Activated naive CD4-positive, alpha-beta T cell treated with anti-CD3 and anti-CD28 coated beads, Interleukin-2, amount 50 U/mL, for 24 hours (primary cell): Measurements from ENCODE around the gene HACD3.
"Not testable (repeated sequence)": the region's sequence is repeated elsewhere in the genome, so short reads cannot be mapped to it uniquely, and the experiment has no call there.

Experiments
- H3K27ac Mint-ChIP-seq: one replicate; pipeline ENCODE4 v1.8.0; 2021; ENCODE audit warnings: mild to moderate bottlenecking, mixed read lengths
- H3K27me3 Mint-ChIP-seq: one replicate; pipeline ENCODE4 v1.8.0; 2021; ENCODE audit warnings: mixed read lengths
- H3K36me3 Mint-ChIP-seq: one replicate; pipeline ENCODE4 v1.8.0; 2021; ENCODE audit warnings: mixed read lengths
- H3K4me1 Mint-ChIP-seq: one replicate; pipeline ENCODE4 v1.8.0; 2021; ENCODE audit warnings: mixed read lengths
- H3K4me3 Mint-ChIP-seq: one replicate; pipeline ENCODE4 v1.8.0; 2021; ENCODE audit warnings: mild to moderate bottlenecking, mixed read lengths
- H3K9me3 Mint-ChIP-seq: one replicate; pipeline ENCODE4 v1.8.0; 2021; ENCODE audit warnings: mixed read lengths

Gene HACD3

GRCh38 chr15:65610871-65611718, 80.8 kb downstream of the HACD3 start, which contains the start of gene INTS14:
Gene INTS14, minus strand, starts transcription at chr15:65611131. Its CDS starts 3,751 bp downstream, at chr15:65607380.
- Mint-ChIP-seq H3K4me1 (peaks cover 44% of the 10 kb centered on the region), H3K9me3 (no peaks in the 10 kb centered on the region), H3K4me3 (peak within 1 kb of the TSS; percentile 98), H3K36me3 (no peaks in the 10 kb centered on the region), H3K27me3 (no peaks in the 10 kb centered on the region), H3K27ac (peak within 1 kb of the TSS; percentile 100)

DNA sequence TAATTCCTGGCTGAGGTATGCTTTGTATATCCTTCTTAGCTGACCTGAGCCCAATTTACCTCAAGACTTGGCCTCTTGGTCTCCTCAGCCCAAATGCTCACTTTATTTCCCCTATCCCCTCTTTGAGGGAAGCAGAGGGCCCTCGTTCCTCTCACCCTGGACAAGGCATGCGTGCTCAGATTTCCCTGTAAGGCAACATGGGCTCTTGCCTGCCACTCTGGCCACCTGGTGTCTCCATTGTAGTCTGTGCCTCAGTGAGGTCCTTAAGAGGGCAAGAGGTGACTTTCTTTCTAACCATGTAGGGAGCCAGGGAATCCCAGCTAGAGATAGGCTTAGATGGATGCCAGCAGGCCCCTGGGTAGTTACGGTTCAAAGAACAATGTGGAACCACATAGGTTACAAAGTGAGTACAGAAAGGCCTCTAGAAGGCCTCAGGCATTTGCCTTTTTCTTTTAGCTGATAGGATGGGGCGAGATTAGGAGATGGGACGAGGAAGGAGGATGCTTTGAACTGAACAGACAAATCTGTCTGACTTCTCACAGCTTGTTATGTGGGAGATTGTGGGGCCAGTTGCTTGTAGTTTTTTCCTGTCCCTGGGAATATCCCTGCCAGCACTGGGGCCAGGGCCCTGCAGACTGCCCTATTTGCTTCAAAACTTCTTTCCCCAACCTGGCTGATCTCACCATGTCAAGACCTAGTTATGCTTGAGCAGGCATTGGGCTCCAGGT, 81.8 kb downstream of the HACD3 start:
- Mint-ChIP-seq H3K4me1 (peaks cover 43% of the 10 kb centered on the region), H3K36me3 (no peaks in the 10 kb centered on the region), H3K9me3 (no peaks in the 10 kb centered on the region), H3K4me3 (peak overlapping the region; percentile 98), H3K27me3 (no peaks in the 10 kb centered on the region), H3K27ac (peak overlapping the region; percentile 100)

- peaks cover 39% of the 10 kb centered on the region for H3K4me1 Mint-ChIP-seq
- H3K9me3 Mint-ChIP-seq, result no peaks in the 10 kb centered on the region
- H3K27ac Mint-ChIP-seq, result no peak overlapping the region
- no peak overlapping the region for H3K4me3 Mint-ChIP-seq
- H3K36me3 Mint-ChIP-seq, result no peaks in the 10 kb centered on the region
- no peaks in the 10 kb centered on the region for H3K27me3 Mint-ChIP-seq
Observed at GRCh38 chr15:65612616-65612946, 82.3 kb downstream of the HACD3 start.

DNA sequence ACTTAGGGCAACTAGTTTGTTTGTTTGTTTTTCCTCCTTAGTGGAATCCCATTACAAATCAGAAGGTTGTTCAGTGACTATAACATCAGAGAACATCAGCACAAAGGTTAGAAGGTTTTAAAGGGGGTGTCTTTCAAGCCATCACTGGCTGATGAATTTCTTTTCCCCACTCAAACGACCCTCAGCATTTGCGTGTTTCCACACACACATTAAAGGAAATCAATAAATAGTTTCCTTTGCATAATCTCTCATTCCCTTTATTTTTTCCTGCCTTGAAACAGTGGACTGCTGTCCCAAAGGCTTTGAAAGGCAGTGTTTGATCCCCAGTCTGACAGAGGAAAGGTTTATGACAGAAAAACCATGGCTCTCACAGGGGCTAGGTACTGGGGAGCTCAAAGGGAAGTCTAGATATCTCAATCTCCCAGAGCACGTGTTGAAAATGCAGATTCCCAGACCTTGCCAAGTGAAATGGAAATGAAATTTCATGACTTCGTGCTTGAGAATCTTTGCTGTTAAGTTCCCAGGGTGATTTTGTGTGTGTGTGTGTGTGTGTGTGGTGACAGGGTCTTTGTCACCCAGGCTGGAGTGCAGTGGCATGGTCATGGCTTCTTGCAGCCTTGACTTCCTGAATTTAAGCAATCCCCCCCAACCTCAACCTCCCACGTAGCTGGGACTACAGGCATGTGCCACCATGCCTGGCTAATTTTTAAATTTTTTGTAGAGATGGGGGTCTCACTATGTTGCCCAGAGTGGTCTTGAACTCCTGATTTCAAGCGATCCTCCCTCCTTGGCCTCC, 82.9 kb downstream of the HACD3 start:
- Mint-ChIP-seq H3K9me3 (no peaks in the 10 kb centered on the region), H3K36me3 (no peaks in the 10 kb centered on the region), H3K4me1 (peaks cover 36% of the 10 kb centered on the region), H3K27me3 (no peaks in the 10 kb centered on the region), H3K27ac (no peak overlapping the region), H3K4me3 (no peak overlapping the region)

DNA sequence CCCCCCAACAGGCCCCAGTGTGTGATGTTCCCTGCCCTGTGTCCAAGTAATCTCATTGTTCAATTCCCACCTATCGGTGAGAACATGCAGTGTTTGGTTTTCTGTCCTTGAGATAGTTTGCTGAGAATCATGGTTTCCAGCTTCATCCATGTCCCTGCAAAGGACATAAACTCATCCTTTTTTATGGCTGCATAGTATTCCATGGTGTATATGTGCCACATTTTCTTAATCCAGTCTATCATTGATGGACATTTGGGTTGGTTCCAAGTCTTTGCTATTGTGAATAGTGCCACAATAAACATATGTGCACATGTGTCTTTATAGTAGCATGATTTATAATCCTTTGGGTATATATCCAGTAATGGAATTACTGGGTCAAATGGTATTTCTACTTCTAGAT, 85.6 kb downstream of the HACD3 start:
- not testable (repeated sequence) for H3K27me3 Mint-ChIP-seq, H3K9me3 Mint-ChIP-seq, H3K4me3 Mint-ChIP-seq, H3K36me3 Mint-ChIP-seq
- H3K27ac Mint-ChIP-seq, result peak overlapping the region; percentile 35
- H3K4me1 Mint-ChIP-seq, result peaks cover 22% of the 10 kb centered on the region

DNA sequence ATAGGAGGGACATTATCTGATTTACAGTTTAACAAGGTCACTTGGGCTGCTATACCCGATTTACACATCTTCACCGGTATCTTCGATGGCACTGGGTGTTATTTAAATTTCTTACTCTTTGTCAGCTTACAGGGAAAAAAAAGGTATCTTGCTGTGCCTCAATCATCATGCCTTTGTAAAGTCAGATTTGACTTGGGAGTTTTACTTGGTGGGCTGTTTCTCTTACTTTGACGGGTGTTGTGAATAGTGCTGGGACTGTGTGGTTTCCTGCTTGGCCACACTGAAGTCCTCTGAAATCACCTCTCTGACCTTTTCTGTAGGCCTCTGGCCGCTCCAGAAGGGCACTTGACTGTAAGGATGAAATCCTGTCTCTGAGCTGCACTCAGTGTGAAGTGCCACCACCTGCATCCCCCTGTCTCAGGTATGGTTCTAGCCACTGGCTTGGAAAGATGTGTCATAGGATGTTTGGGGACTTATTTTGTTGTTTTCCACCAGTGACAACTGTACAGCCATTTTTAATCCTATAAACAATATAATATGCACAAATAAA, 88.4 kb downstream of the HACD3 start:
- H3K4me3 Mint-ChIP-seq, result no peak overlapping the region

DNA sequence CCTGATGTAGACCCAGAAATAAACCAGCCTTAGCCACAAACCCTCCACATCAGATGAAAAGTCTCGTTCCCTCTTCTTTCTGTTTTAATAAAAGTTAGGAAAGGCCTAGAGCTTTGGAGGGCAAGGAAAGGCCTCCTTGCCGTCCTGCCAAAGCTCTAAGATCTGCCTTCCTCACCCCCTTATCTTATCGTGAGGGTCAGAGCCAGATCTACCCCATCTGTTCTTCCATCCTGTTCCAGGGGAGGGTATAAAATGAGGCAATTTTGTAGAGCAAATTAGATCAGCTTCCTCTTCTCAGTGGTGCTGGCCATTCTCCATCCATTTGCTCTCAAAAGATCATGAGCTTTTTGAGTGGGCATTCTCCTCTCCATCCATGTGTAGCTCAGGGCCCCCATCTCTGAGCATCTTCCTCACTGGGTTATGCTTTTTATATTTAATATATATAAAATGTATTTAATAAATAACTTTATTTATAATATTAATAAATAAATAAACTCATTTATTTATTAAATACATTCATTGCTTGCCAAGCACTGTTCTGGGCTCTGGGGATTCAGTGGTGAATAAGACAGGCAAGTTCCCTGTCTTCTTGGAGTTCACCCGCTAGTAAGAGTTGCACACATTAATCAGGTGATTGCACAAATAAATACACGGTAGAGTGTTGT, 89.5 kb downstream of the HACD3 start:
- Mint-ChIP-seq H3K36me3 (peaks cover 2% of the 10 kb centered on the region), H3K9me3 (no peaks in the 10 kb centered on the region), H3K27ac (no peak overlapping the region), H3K27me3 (no peaks in the 10 kb centered on the region), H3K4me1 (no peaks in the 10 kb centered on the region), H3K4me3 (no peak overlapping the region)

More for the DNA sequence above, 88.4 kb downstream of the HACD3 start:
- Mint-ChIP-seq H3K27me3 (no peaks in the 10 kb centered on the region), H3K4me1 (peaks cover 3% of the 10 kb centered on the region), H3K9me3 (no peaks in the 10 kb centered on the region), H3K27ac (no peak overlapping the region), H3K36me3 (peaks cover 2% of the 10 kb centered on the region)

DNA sequence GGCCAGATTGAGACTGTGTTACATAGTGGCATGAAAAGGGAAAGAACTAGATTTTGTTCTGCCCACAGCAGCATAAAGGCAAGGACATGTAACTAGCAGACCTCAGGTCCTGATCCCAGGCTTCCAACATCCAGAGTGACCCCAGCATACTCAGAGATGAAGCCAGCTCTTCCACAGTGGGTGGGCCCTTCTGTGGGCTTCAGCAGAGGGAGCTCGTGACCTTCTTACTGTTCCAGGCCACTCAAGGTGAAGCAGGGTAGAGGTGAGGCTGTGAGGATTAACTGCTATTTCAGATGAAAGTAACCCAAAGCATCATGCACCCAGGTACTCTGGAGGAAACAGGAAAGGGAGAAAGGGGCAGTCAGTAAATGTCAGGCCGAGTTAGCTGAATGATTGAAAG, 90.6 kb downstream of the HACD3 start:
- no peaks in the 10 kb centered on the region for H3K4me1 Mint-ChIP-seq

DNA sequence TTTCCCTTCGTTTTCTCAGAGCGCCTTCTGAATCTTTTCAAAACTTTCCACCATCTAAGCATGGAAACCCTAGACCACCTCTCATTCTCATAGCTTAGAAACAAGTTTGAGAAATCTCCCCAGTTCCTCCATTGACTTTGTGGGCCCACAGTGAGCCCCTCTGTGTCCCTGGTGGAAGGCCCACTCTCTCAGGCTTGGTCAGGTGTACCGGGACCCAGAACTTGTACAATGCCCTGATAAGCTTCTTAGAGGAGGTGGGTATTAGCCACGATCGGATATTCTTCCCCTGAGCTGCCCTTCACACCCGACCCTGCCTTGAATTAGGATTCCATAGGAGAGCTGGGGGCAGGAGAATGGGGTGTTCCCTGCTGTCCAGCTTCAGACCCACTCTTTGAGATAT, 91.4 kb downstream of the HACD3 start, which contains the start of gene SLC24A1:
SLC24A1 (plus strand) TSS at position 301 of the 400 bp plus-strand sequence. CDS start 2,143 bp downstream, outside the sequence.
- Mint-ChIP-seq H3K4me3 (no peak within 1 kb of the TSS), H3K9me3 (no peaks in the 10 kb centered on the region), H3K36me3 (peaks cover 10% of the 10 kb centered on the region), H3K27ac (no peak within 1 kb of the TSS), H3K4me1 (no peaks in the 10 kb centered on the region), H3K27me3 (no peaks in the 10 kb centered on the region)

More for the DNA sequence above, 90.6 kb downstream of the HACD3 start:
- no peak overlapping the region for H3K27ac Mint-ChIP-seq
- H3K36me3 Mint-ChIP-seq, result peaks cover 6% of the 10 kb centered on the region
- no peaks in the 10 kb centered on the region for H3K9me3 Mint-ChIP-seq
- no peaks in the 10 kb centered on the region for H3K27me3 Mint-ChIP-seq
- H3K4me3 Mint-ChIP-seq, result no peak overlapping the region

DNA sequence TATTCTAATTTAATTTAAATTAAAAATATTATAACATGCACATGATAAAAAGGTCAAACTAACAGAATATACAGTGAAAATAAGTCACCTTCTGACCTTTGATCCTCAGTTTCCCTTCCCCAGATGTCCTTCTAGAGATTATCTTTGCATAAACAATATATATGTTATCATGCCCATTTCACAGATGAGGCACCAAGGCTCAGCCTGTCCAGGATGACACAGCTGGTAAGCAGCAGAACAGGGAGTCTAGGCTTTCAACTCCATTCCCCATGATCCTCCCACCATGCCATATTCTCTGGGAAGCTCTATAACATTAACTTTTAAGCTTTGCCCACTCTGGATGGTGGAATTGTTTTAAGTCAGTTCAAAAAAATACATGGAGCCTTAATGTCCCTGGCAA, 92.8 kb downstream of the HACD3 start:
- H3K4me1 Mint-ChIP-seq, result no peaks in the 10 kb centered on the region
- no peaks in the 10 kb centered on the region for H3K27me3 Mint-ChIP-seq
- H3K27ac Mint-ChIP-seq, result no peak overlapping the region
- H3K9me3 Mint-ChIP-seq, result no peaks in the 10 kb centered on the region
- peaks cover 10% of the 10 kb centered on the region for H3K36me3 Mint-ChIP-seq
- no peak overlapping the region for H3K4me3 Mint-ChIP-seq

DNA sequence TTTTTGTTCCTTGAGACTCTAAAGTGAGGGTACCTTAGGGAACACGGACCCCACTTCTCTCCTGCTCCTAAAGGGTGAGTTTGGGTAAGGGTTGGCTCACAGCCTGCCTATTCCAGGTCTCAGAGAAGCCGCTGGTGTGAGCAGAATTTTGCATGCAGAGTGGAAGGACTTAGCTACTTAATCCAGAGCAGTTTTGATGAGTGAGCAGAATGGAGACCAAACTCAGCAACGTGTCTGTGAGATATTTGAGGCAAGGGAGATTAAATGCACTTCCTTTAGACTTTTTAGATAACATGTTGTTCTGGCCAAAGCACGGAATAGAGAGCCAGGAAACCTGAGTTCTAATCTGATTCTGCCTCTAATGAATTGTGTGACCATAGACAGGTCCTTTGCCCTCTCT, 96.6 kb downstream of the HACD3 start:
- H3K4me1 Mint-ChIP-seq, result no peaks in the 10 kb centered on the region
- no peaks in the 10 kb centered on the region for H3K27me3 Mint-ChIP-seq
- no peak overlapping the region for H3K27ac Mint-ChIP-seq
- H3K36me3 Mint-ChIP-seq, result peaks cover 11% of the 10 kb centered on the region
- no peaks in the 10 kb centered on the region for H3K9me3 Mint-ChIP-seq
- H3K4me3 Mint-ChIP-seq, result no peak overlapping the region
